Measurements from ENCODE around the gene LIMS1.
A peak's percentile ranks its signal among the peaks of the same experiment; 100 is the strongest.
"Not testable (repeated sequence)": the region's sequence is repeated elsewhere in the genome, so short reads cannot be mapped to it uniquely, and the experiment has no call there.

The LIMS1 gene

GRCh38 chr2:108553209-108553919 lies 19.1 kb downstream of the LIMS1 start:
- DNase-seq, result no peak

GRCh38 chr2:108554528-108554927 lies 20.3 kb downstream of the LIMS1 start:
- no peak for DNase-seq

GRCh38 chr2:108555572-108555971 lies 21.3 kb downstream of the LIMS1 start:
- DNase-seq, result no peak

- DNase-seq, result not testable (repeated sequence)
These were observed 22.3 kb downstream of the LIMS1 start for GRCh38 chr2:108556581-108556980.

GRCh38 chr2:108560241-108560811 lies 26.1 kb downstream of the LIMS1 start:
- no peak for DNase-seq

- no peak for DNase-seq
These were observed 26.7 kb downstream of the LIMS1 start for GRCh38 chr2:108560895-108561530.

- no peak for DNase-seq
These were observed 28.0 kb downstream of the LIMS1 start for GRCh38 chr2:108562274-108562673.

- no peak for DNase-seq
These were observed 30.2 kb downstream of the LIMS1 start for GRCh38 chr2:108564510-108564909.

GRCh38 chr2:108565778-108566375 lies 31.6 kb downstream of the LIMS1 start:
- no peak for DNase-seq

- DNase-seq, result no peak
These were observed 36.1 kb downstream of the LIMS1 start for GRCh38 chr2:108570416-108570815.

- no peak for DNase-seq
These were observed 37.0 kb downstream of the LIMS1 start for GRCh38 chr2:108571286-108571685.

- DNase-seq, result no peak
These were observed 38.8 kb downstream of the LIMS1 start for GRCh38 chr2:108573061-108573460.

GRCh38 chr2:108574332-108574731 lies 40.1 kb downstream of the LIMS1 start:
- DNase-seq, result no peak

- no peak for DNase-seq
These were observed 41.1 kb downstream of the LIMS1 start for GRCh38 chr2:108575132-108575966.

- no peak for DNase-seq
These were observed 42.8 kb downstream of the LIMS1 start for GRCh38 chr2:108577099-108577498.

- no peak for DNase-seq
These were observed 45.4 kb downstream of the LIMS1 start for GRCh38 chr2:108579623-108580022.

GRCh38 chr2:108580050-108580449 lies 45.8 kb downstream of the LIMS1 start:
- DNase-seq, result no peak

- peak; percentile 93 for DNase-seq
These were observed 49.7 kb downstream of the LIMS1 start for GRCh38 chr2:108583903-108584520.

GRCh38 chr2:108585436-108585835 lies 51.2 kb downstream of the LIMS1 start:
- DNase-seq, result no peak

- DNase-seq, result no peak
These were observed 51.8 kb downstream of the LIMS1 start for GRCh38 chr2:108586116-108586515.

- DNase-seq, result no peak
These were observed 52.4 kb downstream of the LIMS1 start for GRCh38 chr2:108586631-108587030.

GRCh38 chr2:108587621-108588020 lies 53.4 kb downstream of the LIMS1 start:
- no peak for DNase-seq

Data from DMS53 (cell line).